Activated T-helper 1 cell treated with anti-CD3 and anti-CD28 coated beads, Interleukin-2, amount 50 U/mL, for 16 hours (primary cell): ENCODE measurements around the gene TEX54.

ENCODE experiments used
- DNase-seq, 2 donors: peaks; one replicate each; pipeline ENCODE4 v3.0.0-alpha.2; 2020; ENCODE audit warnings: low read depth in 1 of 2, low spot score in 1 of 2

TEX54 gene

GRCh38 chr11:62789576-62789975, 43.1 kb downstream of the TEX54 start:
- DNase-seq = no peak

- no peak for DNase-seq
These were observed 43.6 kb downstream of the TEX54 start for GRCh38 chr11:62788991-62789390.

GRCh38 chr11:62787005-62787759, 45.5 kb downstream of the TEX54 start, which contains the start of gene TMEM179B:
TMEM179B (plus strand) TSS chr11:62787402; CDS start chr11:62787432, 30 bp downstream.
- DNase-seq = peak; percentile 94 to 95

GRCh38 chr11:62786318-62787004, 46.2 kb downstream of the TEX54 start:
- peak; percentile 73 to 81 for DNase-seq

DNA sequence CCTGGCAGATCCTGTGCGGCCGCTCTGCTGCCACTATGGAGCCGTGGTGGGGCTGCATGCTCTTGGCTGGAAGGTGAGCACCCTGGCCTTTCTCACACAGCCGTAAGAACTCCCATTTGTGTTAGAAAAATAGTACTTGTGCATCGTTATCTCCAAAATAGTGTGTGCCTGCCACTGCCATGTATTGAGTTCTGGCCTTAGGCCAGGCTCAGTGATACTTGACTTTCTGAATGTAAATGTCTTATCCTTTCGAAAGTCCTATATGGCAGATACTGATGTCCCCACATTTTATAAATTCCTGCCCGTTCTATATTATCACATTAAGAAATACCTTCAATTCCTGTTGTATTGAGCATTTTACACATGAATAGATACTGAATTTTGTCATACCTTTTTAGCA, 49.9 kb downstream of the TEX54 start:
- DNase-seq = no peak
